22Rv1 (cell line): ENCODE measurements around the gene BAG2.

ENCODE experiments used
- CTCF ChIP-seq: fragments of 450-650 bp; IDR thresholded peaks from 2 replicates; pipeline ENCODE4 v1.5.1; 2017; ENCODE audit warnings: mild to moderate bottlenecking
- ZFX ChIP-seq: fragments of 450-650 bp; IDR thresholded peaks from 2 replicates; pipeline ENCODE4 v1.6.1; 2017; ENCODE audit warnings: antibody characterized with exemption, borderline replicate concordance

- TF ChIP-seq CTCF: no peak
- no peak for TF ChIP-seq ZFX
These were observed 13.0 kb upstream of the BAG2 start for GRCh38 chr6:57159127-57159526.
